ENCODE results near the gene ARL6IP4. TPM values are rescaled to one million over a fixed set of nuclear protein-coding genes. Genes with fewer than 3 reads are reported as not detected.

Gene ARL6IP4
- total RNA-seq, 1 donor from 2014 or later, result 150 TPM

DNA sequence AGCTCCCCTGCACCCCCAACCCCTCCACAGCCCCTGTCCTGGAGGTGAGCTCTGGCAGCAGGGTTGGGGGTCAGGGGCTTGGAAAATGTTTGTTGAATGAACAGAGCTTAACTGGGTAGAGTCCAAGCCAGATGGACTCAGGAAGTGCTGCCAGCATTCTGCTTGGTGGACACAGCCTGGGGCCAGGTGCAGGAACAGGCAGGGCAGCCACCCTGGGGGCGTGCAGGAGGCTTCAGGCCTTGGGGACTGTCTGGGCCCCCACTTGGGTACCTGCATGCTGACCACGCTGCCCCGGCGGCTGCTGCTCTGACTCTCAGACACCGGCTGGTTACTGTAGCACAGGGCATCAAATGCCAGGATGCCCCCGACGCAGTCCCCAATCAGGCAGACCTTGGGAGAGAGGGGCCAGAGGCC lies 15.7 kb downstream of the ARL6IP4 start:
- H3K27ac Mint-ChIP-seq, result no peak overlapping the region
- no peaks in the 10 kb centered on the region for H3K27me3 Mint-ChIP-seq
- no peak overlapping the region for H3K4me3 Mint-ChIP-seq
- no peaks in the 10 kb centered on the region for H3K9me3 Mint-ChIP-seq
- no peak for DNase-seq
- intact Hi-C loops (cut with micrococcal nuclease), result no loop called here
- H3K36me3 Mint-ChIP-seq (ENCODE audit: low read depth), result no peaks in the 10 kb centered on the region
- peaks cover 3% of the 10 kb centered on the region for H3K4me1 Mint-ChIP-seq

DNA sequence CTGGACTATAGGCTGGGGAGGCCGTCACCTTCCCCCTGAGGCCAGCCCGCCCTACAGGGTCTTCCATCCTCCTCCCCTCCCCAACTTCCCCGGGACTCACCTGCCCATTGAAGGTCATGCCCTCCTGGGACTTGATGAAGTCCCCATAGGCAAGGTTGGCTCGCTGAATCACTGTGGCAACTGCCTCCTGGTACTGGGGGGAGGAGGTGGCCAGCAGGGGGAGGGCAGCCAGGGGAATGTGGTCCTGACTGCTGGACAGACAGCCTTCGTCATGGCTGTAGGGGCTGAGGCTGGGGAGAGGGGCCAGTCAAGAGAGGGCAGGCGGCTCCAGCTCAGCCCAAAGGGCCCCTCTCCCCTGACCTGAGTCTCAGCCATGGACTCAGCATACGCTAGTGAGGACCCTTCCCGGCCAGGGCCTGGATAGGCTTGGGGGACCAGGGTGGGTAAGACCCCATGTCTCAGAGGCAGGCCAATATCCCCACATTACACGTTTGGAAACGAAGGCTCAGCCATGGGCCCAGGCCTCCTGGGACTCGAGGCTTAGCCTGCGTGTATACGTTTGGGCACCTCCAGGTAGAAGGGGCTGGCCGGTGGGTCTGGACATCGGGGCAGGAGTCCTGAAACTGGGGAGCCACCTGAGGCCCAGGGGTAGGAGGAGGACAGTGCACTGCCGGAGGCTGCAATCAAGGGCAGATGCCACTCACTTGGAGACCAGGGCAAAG lies 16.3 kb downstream of the ARL6IP4 start:
- H3K4me1 Mint-ChIP-seq, result peaks cover 3% of the 10 kb centered on the region
- H3K27me3 Mint-ChIP-seq, result no peaks in the 10 kb centered on the region
- H3K9me3 Mint-ChIP-seq, result no peaks in the 10 kb centered on the region
- no peak overlapping the region for H3K27ac Mint-ChIP-seq
- H3K36me3 Mint-ChIP-seq (ENCODE audit: low read depth), result no peaks in the 10 kb centered on the region
- H3K4me3 Mint-ChIP-seq, result no peak overlapping the region
- no peak for DNase-seq
- intact Hi-C loops (cut with micrococcal nuclease), result no loop called here

GRCh38 chr12:122997343-122998250 lies 17.1 kb downstream of the ARL6IP4 start:
- no peak for DNase-seq
- intact Hi-C loops (cut with micrococcal nuclease), result no loop called here
- no peaks in the 10 kb centered on the region for H3K9me3 Mint-ChIP-seq
- no peaks in the 10 kb centered on the region for H3K36me3 Mint-ChIP-seq (ENCODE audit: low read depth)
- H3K4me3 Mint-ChIP-seq, result no peak overlapping the region
- no peaks in the 10 kb centered on the region for H3K27me3 Mint-ChIP-seq
- H3K4me1 Mint-ChIP-seq, result peaks cover 3% of the 10 kb centered on the region
- H3K27ac Mint-ChIP-seq, result no peak overlapping the region

- no peaks in the 10 kb centered on the region for H3K27me3 Mint-ChIP-seq
- intact Hi-C loops (cut with micrococcal nuclease), result no loop called here
- no peak for DNase-seq
- H3K4me3 Mint-ChIP-seq, result no peak overlapping the region
- no peak overlapping the region for H3K27ac Mint-ChIP-seq
- no peaks in the 10 kb centered on the region for H3K36me3 Mint-ChIP-seq (ENCODE audit: low read depth)
- H3K4me1 Mint-ChIP-seq, result peaks cover 3% of the 10 kb centered on the region
- H3K9me3 Mint-ChIP-seq, result no peaks in the 10 kb centered on the region
These were observed 17.8 kb downstream of the ARL6IP4 start for GRCh38 chr12:122998316-122998715.

DNA sequence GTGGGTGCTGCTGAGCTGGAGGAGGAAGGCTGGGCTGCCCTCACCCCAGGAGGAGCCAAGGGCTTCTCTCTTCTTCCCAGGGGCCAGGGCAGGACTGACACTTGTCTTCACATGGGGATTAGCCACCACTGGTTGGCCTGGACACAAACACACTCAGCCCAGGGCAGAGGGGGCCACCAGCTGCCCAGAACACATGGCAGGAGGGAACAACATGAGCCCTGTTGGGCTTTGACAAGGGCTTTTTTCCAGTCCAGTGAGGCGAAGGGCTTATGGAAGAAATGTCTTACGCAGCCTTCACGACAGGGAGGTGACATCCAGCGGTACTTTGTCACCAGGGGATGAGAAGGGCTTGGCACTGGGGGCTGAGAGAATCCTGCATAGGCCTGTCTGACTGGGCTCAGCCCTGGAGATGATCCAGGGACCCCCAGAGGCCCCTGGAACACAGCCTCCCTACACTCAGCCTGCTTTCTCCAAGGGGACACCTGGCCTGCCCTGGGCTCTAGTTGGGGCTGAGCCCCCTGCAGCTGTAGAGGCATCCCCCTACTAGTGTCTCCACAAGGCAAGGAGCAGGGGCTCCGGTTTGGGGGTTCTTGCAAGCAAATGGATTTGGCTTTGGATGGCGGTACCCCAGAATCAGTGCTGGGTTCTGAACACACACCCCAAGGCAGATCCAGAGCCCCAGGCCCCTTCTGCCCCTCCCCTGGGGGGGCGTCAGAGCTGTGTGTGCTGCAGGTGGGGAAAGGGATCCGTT lies 18.9 kb downstream of the ARL6IP4 start:
- intact Hi-C loops (cut with micrococcal nuclease), result no loop called here
- no peaks in the 10 kb centered on the region for H3K4me1 Mint-ChIP-seq
- no peaks in the 10 kb centered on the region for H3K27me3 Mint-ChIP-seq
- H3K36me3 Mint-ChIP-seq (ENCODE audit: low read depth), result no peaks in the 10 kb centered on the region
- DNase-seq, result no peak
- H3K4me3 Mint-ChIP-seq, result no peak overlapping the region
- H3K27ac Mint-ChIP-seq, result no peak overlapping the region
- H3K9me3 Mint-ChIP-seq, result no peaks in the 10 kb centered on the region

- DNase-seq, result no peak
- Mint-ChIP-seq H3K36me3 (ENCODE audit: low read depth) (no peaks in the 10 kb centered on the region), H3K27me3 (no peaks in the 10 kb centered on the region), H3K4me1 (no peaks in the 10 kb centered on the region), H3K27ac (no peak overlapping the region), H3K9me3 (no peaks in the 10 kb centered on the region), H3K4me3 (no peak overlapping the region)
- intact Hi-C loops (cut with micrococcal nuclease), result no loop called here
These were observed 19.5 kb downstream of the ARL6IP4 start for GRCh38 chr12:122999986-123000420.

GRCh38 chr12:123000578-123000977 lies 20.1 kb downstream of the ARL6IP4 start:
- Mint-ChIP-seq H3K27me3 (no peaks in the 10 kb centered on the region), H3K4me3 (no peak overlapping the region), H3K36me3 (ENCODE audit: low read depth) (no peaks in the 10 kb centered on the region), H3K4me1 (no peaks in the 10 kb centered on the region), H3K9me3 (no peaks in the 10 kb centered on the region), H3K27ac (no peak overlapping the region)
- intact Hi-C loops (cut with micrococcal nuclease), result no loop called here
- DNase-seq, result no peak

- H3K27ac Mint-ChIP-seq, result no peak overlapping the region
- H3K4me1 Mint-ChIP-seq, result no peaks in the 10 kb centered on the region
- no peaks in the 10 kb centered on the region for H3K27me3 Mint-ChIP-seq
- DNase-seq, result no peak
- intact Hi-C loops (cut with micrococcal nuclease), result no loop called here
- no peaks in the 10 kb centered on the region for H3K36me3 Mint-ChIP-seq (ENCODE audit: low read depth)
- H3K9me3 Mint-ChIP-seq, result no peaks in the 10 kb centered on the region
- no peak overlapping the region for H3K4me3 Mint-ChIP-seq
These were observed 21.0 kb downstream of the ARL6IP4 start for GRCh38 chr12:123001464-123001863.

DNA sequence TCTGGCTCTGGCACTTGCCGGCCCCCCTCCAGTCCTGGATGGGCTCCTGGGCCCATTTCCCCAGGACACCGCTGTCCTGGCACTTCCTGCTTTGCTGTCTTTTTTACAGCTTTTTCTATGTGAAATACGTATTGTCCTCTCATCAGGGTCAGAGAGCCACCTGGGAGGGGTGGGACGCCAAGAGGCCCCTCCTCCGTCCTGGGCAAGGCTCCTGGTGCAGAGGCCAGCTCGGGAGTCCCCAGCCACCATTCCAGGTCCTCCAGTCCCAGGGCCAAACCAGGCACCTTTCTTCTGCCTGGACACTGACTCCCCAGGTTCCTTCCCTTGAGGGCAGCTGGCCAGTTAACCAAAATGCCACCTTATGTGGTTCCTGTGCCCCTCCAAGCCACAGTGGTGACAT lies 22.8 kb downstream of the ARL6IP4 start:
- no peaks in the 10 kb centered on the region for H3K9me3 Mint-ChIP-seq
- H3K4me3 Mint-ChIP-seq, result no peak overlapping the region
- peaks cover 1% of the 10 kb centered on the region for H3K36me3 Mint-ChIP-seq (ENCODE audit: low read depth)
- intact Hi-C loops (cut with micrococcal nuclease), result no loop called here
- H3K4me1 Mint-ChIP-seq, result no peaks in the 10 kb centered on the region
- H3K27ac Mint-ChIP-seq, result no peak overlapping the region
- no peaks in the 10 kb centered on the region for H3K27me3 Mint-ChIP-seq
- DNase-seq, result no peak

DNA sequence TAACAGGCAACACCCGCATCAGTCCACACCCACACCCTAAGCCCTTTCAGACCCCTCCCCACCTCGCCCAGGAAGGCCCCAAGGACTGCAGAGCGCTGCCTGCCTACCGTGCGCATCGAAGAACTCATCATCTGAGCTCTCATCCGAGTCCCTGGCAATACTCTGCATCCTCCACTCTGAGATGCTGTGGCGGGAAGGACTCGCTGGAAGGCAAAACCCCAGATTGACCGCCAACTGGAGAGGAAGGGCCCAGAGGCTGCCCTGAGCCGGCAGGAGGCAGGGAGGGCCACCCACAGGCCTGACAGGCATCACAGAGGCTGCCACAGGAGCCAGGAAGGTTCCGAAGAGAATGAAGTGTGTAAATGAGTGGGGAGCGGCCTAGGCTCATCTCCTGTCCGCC lies 23.8 kb downstream of the ARL6IP4 start:
- intact Hi-C loops (cut with micrococcal nuclease), result no loop called here
- no peaks in the 10 kb centered on the region for H3K9me3 Mint-ChIP-seq
- H3K27ac Mint-ChIP-seq, result no peak overlapping the region
- no peak overlapping the region for H3K4me3 Mint-ChIP-seq
- peaks cover 1% of the 10 kb centered on the region for H3K36me3 Mint-ChIP-seq (ENCODE audit: low read depth)
- no peaks in the 10 kb centered on the region for H3K4me1 Mint-ChIP-seq
- no peaks in the 10 kb centered on the region for H3K27me3 Mint-ChIP-seq
- no peak for DNase-seq

DNA sequence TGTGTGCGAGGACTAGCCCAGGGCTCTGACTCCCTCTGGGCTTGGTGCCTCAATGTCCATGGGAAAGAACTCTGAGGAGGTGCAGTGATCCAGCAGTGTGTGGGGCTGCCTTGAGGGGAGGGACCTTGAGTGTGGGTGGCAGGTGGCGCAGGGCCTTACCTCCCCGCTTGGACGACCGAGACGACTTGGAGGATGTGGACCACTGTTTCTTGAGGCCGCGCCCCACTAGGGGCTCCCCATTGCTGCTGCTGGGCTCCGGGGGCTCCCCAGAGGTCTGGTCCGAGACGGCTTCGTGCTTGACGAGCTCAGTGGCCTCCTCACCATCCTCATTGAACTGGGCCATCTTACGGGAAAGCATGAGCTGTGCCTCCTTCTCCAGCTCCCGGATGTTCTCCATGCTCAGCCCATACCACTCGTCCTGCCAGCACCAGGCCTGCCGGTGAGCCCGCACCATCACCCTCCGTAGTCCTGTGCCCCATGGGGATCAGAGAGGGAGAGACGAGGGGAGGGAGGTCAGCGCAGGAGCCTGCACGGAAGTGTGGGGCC lies 24.7 kb downstream of the ARL6IP4 start:
- Mint-ChIP-seq H3K27ac (no peak overlapping the region), H3K9me3 (no peaks in the 10 kb centered on the region), H3K27me3 (no peaks in the 10 kb centered on the region), H3K4me3 (no peak overlapping the region), H3K4me1 (no peaks in the 10 kb centered on the region), H3K36me3 (ENCODE audit: low read depth) (peaks cover 1% of the 10 kb centered on the region)
- intact Hi-C loops (cut with micrococcal nuclease), result no loop called here
- no peak for DNase-seq

- no peaks in the 10 kb centered on the region for H3K9me3 Mint-ChIP-seq
- H3K27ac Mint-ChIP-seq, result no peak overlapping the region
- intact Hi-C loops (cut with micrococcal nuclease), result no loop called here
- no peak overlapping the region for H3K4me3 Mint-ChIP-seq
- peaks cover 4% of the 10 kb centered on the region for H3K36me3 Mint-ChIP-seq (ENCODE audit: low read depth)
- no peak for DNase-seq
- no peaks in the 10 kb centered on the region for H3K4me1 Mint-ChIP-seq
- H3K27me3 Mint-ChIP-seq, result no peaks in the 10 kb centered on the region
These were observed 26.5 kb downstream of the ARL6IP4 start for GRCh38 chr12:123006977-123007376.

GRCh38 chr12:123010110-123010509 lies 29.6 kb downstream of the ARL6IP4 start:
- Mint-ChIP-seq H3K4me3 (no peak overlapping the region), H3K36me3 (ENCODE audit: low read depth) (peaks cover 4% of the 10 kb centered on the region), H3K9me3 (no peaks in the 10 kb centered on the region), H3K27me3 (no peaks in the 10 kb centered on the region), H3K4me1 (no peaks in the 10 kb centered on the region), H3K27ac (no peak overlapping the region)
- no peak for DNase-seq
- intact Hi-C loops (cut with micrococcal nuclease), result no loop called here

DNA sequence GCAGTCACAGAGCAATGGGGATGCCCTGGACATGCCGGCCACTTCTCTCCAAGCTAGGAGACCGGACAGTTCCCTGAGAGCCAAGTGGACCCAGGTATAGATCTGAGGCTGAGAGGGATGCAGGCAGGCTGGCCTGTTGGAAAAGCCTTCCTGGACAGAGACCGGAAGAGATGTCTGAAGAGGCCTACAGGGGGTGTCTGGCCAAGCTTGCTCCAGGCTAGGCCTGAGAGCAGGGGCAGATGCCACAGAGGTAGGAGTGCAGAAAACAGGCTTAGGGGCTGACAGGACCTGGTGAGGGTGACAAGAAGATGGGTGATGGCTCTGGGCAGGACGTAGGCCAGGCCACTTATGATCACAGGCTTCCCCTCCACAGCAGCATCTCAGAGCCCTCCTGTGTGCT lies 30.2 kb downstream of the ARL6IP4 start:
- Mint-ChIP-seq H3K4me3 (no peak overlapping the region), H3K27me3 (no peaks in the 10 kb centered on the region), H3K9me3 (no peaks in the 10 kb centered on the region), H3K27ac (no peak overlapping the region), H3K4me1 (no peaks in the 10 kb centered on the region), H3K36me3 (ENCODE audit: low read depth) (peaks cover 4% of the 10 kb centered on the region)
- intact Hi-C loops (cut with micrococcal nuclease), result no loop called here
- DNase-seq, result no peak
